Measurements from ENCODE around the gene TBXA2R.

DNA sequence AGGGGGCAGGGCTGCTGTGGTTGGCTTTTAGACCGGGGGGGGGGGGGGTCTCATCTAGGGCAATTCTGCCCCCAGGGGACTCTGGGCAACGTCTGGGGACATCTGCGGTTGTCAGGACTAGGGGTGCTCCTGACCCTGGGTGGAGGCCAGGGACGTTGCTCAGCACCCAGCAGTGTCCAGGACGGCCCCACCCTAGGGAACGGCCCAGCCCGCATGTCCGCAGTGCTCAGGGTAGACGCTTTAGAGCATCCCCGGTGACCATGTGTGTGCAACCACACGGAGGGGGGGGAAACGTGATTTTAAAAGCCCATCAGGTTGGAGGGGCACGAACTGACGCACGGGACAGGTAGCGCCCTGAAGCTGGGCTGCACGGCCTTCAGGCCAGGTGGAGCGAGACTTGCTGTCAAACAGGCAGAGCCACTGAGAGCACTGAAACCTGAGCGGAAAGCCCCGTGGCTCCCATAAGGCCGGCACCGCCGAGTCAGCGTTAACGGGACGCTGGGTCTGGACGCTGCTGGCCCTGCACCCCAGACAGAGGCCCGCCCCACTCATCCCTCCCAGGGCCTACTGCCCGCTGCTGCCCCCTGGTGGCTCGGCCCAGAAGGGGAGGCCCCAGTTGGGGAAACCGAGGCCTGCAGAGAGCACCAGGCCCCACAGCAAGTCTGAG, 11.6 kb upstream of the TBXA2R start:
- TF ChIP-seq, protein P1, sequence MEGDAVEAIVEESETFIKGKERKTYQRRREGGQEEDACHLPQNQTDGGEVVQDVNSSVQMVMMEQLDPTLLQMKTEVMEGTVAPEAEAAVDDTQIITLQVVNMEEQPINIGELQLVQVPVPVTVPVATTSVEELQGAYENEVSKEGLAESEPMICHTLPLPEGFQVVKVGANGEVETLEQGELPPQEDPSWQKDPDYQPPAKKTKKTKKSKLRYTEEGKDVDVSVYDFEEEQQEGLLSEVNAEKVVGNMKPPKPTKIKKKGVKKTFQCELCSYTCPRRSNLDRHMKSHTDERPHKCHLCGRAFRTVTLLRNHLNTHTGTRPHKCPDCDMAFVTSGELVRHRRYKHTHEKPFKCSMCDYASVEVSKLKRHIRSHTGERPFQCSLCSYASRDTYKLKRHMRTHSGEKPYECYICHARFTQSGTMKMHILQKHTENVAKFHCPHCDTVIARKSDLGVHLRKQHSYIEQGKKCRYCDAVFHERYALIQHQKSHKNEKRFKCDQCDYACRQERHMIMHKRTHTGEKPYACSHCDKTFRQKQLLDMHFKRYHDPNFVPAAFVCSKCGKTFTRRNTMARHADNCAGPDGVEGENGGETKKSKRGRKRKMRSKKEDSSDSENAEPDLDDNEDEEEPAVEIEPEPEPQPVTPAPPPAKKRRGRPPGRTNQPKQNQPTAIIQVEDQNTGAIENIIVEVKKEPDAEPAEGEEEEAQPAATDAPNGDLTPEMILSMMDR (conservative IDR thresholded peaks at IDR 0.05; ENCODE audit: low read length) = peak; percentile 85
- no peak for TF ChIP-seq EZH2phosphoT487 (IDR thresholded peaks at IDR 0.05; ENCODE audit: borderline replicate concordance)

All from Loucy (cell line).